Cardiac muscle cell (in vitro differentiated cells and primary cell): ENCODE measurements around the gene TGFA. TPM values are rescaled to one million over a fixed set of nuclear protein-coding genes. Genes with fewer than 3 reads are reported as not detected.

Experiments used
- DNase-seq, 2 donors: peaks; one replicate each; pipeline versions ENCODE4 v3.0.0 to v3.0.0-alpha.2; 2010 to 2017; ENCODE audit warnings: low read depth in 1 of 2, low spot score in 1 of 2
- H3K27ac ChIP-seq: fragments of 200-600 bp; sonication (generic); 2 replicates; pipeline ENCODE4 v1.5.1; 2016
- H3K27me3 ChIP-seq: fragments of 200-600 bp; sonication (generic); 2 replicates; pipeline ENCODE4 v1.6.0; 2016; ENCODE audit warnings: control low read depth
- H3K36me3 ChIP-seq: fragments of 200-600 bp; sonication (generic); 2 replicates; pipeline ENCODE4 v1.5.1; 2016; ENCODE audit warnings: control low read depth
- H3K4me1 ChIP-seq: fragments of 200-600 bp; sonication (generic); 2 replicates; pipeline ENCODE4 v1.8.1; 2017; ENCODE audit warnings: low read depth, mild to moderate bottlenecking, mixed run types
- H3K4me3 ChIP-seq: fragments of 200-600 bp; sonication (generic); 2 replicates; pipeline ENCODE4 v1.5.1; 2016; ENCODE audit warnings: mild to moderate bottlenecking
- H3K9me3 ChIP-seq: fragments of 200-600 bp; sonication (generic); 2 replicates; pipeline ENCODE4 v1.5.1; 2017; ENCODE audit warnings: low read depth, mild to moderate bottlenecking, control low read depth
- polyA plus RNA-seq: library from polyadenylated mRNA; unstranded; fragments of >200 nt; fragmentation: Nextera tagmentation; extraction: Ambion mirVana; gene quantifications from 2 replicates; pipeline ENCODE4 v1.2.1, GENCODE V29; 2016
- total RNA-seq: library from RNA; depleted of rRNA; stranded (reverse); fragments of >200 nt; gene quantifications from 2 replicates; pipeline ENCODE4 v1.2.3, GENCODE V29; 2016
- TF ChIP-seq, protein P1 (sequence below): IDR thresholded peaks from 2 replicates; pipeline ENCODE4 v1.5.1; 2012; ENCODE audit warnings: low read depth, mild to moderate bottlenecking, low read length

TGFA gene
- total and polyA plus RNA-seq, 2 experiments from 2014 or later = 4.6 TPM; not detected in 1

DNA sequence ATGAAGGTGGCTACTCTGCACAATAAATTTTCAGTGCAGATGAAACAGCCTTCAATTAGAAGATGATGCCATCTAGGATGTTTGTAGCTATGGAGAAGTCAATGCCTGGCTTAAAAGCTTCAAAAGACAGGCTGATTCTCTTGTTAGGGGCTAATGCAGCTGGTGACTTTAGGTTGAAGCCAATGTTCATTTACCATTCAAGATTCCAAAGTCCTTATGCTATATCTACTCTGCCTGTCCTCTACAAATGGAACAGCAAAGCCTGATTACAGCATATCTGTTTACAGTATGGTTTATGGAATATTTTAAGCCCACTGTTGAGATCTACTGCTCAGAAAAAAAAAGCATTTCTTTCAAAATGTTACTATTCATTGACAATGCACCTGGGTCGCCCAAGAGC lies 15.8 kb downstream of the TGFA start:
- H3K27me3 ChIP-seq = no peaks in the 10 kb centered on the region
- peaks cover 15% of the 10 kb centered on the region for H3K4me1 ChIP-seq
- no peaks in the 10 kb centered on the region for H3K9me3 ChIP-seq
- TF ChIP-seq, protein P1, sequence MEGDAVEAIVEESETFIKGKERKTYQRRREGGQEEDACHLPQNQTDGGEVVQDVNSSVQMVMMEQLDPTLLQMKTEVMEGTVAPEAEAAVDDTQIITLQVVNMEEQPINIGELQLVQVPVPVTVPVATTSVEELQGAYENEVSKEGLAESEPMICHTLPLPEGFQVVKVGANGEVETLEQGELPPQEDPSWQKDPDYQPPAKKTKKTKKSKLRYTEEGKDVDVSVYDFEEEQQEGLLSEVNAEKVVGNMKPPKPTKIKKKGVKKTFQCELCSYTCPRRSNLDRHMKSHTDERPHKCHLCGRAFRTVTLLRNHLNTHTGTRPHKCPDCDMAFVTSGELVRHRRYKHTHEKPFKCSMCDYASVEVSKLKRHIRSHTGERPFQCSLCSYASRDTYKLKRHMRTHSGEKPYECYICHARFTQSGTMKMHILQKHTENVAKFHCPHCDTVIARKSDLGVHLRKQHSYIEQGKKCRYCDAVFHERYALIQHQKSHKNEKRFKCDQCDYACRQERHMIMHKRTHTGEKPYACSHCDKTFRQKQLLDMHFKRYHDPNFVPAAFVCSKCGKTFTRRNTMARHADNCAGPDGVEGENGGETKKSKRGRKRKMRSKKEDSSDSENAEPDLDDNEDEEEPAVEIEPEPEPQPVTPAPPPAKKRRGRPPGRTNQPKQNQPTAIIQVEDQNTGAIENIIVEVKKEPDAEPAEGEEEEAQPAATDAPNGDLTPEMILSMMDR = no peak
- DNase-seq = no peak
- H3K27ac ChIP-seq = no peak overlapping the region
- no peak overlapping the region for H3K4me3 ChIP-seq
- no peaks in the 10 kb centered on the region for H3K36me3 ChIP-seq

DNA sequence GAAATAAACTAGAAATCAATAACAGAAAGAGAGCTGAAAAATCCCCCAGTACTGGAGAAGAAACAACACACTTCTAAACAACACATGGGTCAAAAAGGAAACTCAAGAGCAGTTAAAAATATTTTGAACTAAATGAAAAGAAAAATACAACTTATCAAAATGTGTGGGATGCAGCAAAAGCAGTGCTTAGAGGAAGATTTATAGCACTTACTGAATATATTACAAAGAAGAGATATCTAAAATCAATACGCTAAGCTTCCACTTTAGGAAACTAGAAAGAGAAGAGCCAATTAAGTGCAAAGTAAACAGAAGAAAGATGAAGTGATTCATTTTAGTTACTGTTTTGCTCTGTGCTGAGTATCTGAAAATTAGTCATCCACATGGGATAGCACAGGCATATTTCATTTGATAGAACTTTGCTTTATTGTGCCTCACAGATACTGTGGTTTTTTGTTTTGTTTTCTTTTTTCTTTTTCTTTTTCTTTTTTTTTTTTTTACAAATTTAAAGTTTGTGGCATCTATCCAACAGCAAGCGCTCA lies 17.0 kb downstream of the TGFA start:
- H3K27ac ChIP-seq = no peak overlapping the region
- peaks cover 15% of the 10 kb centered on the region for H3K4me1 ChIP-seq
- H3K4me3 ChIP-seq = no peak overlapping the region
- no peaks in the 10 kb centered on the region for H3K9me3 ChIP-seq
- no peak for DNase-seq
- TF ChIP-seq, protein P1 = no peak
- H3K36me3 ChIP-seq = no peaks in the 10 kb centered on the region
- H3K27me3 ChIP-seq = no peaks in the 10 kb centered on the region

DNA sequence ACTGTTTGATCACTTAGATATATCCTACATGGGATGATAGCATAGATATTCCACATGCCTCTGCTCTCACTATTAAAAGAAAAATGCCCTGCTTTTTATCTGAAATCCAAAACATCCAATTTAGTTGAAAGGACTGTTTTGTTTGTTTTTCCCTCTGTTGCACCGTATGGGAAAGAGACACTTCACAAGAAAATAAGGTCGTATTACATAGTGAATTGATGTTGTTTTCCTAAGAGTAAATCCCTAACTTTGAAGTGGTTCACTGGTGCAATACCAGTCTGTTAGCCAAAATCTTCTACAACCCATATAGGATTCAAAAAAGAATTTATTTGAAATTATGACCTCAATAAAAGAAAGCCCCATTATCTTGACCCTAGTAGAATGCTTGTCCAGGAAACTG lies 18.1 kb downstream of the TGFA start:
- TF ChIP-seq, protein P1 = no peak
- no peaks in the 10 kb centered on the region for H3K36me3 ChIP-seq
- no peaks in the 10 kb centered on the region for H3K27me3 ChIP-seq
- no peak overlapping the region for H3K27ac ChIP-seq
- H3K4me1 ChIP-seq = peaks cover 15% of the 10 kb centered on the region
- no peak for DNase-seq
- H3K4me3 ChIP-seq = no peak overlapping the region
- H3K9me3 ChIP-seq = no peaks in the 10 kb centered on the region

DNA sequence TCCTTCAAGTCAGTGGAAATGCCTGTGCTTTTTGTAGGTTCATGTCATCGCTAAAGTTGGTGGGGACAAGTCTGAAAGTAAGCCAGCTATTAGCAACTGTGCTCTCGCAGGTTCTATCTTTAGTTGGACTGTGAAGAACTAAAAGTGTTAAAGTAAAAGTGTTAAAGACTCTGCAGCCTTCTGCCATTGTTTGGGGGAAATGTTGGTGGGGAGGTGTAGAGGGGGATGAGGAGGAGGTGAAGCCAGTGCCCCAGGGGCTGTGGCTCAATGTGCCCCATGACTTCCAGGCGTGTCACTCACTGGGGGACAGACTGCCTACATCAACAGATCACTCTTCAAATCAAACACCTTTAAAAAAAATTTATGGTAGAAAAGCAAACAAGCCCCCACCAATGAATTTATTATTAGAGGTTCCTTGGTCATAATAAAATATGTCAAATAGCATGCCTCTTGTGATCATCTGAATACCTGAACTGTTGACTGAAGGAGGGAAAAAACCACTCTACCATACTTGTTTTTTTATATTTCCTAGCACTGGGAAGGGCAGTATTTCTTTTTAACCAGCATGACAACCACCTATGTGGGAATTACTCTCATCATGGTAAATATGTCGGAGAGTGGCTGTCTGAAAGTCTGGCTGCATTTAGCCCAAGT lies 19.3 kb downstream of the TGFA start:
- TF ChIP-seq, protein P1 = no peak
- H3K27me3 ChIP-seq = no peaks in the 10 kb centered on the region
- H3K9me3 ChIP-seq = no peaks in the 10 kb centered on the region
- H3K4me1 ChIP-seq = peaks cover 15% of the 10 kb centered on the region
- H3K4me3 ChIP-seq = no peak overlapping the region
- DNase-seq = no peak
- no peaks in the 10 kb centered on the region for H3K36me3 ChIP-seq
- H3K27ac ChIP-seq = peak overlapping the region; percentile 62

DNA sequence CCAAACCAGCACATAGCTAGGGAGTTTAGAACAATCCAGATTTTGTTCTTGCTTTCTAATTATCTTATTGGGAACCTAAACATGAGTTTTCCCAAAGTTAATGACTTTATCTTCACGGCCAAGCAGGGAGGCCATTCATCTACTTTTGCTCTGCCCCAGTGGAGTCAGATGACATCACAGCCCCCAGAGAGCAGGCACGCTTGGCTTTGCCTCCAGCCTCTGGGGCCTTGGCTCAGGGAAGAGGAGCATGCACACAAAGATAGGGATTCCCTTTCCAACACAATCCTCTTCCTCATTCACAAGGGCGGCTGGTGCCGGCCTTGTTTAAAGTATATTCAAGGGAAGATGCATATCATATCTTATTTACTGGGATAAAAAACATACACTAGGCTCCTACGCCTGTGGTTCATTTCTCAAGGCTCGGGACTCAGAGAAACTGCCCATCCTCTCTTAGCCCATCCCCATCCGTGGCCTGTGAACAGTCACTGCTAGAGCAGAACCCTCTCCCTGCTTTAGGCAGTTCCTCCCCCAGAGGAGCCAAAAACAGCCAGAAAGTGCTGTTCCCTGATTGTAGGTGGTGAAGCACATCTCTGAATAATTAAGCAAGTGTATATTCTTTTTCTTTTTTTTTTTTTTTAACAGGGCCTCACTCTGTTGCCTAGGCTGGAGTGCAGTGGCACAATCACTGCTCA lies 21.2 kb downstream of the TGFA start:
- Histone ChIP-seq H3K27ac (no peak overlapping the region), H3K4me3 (no peak overlapping the region), H3K9me3 (no peaks in the 10 kb centered on the region), H3K27me3 (no peaks in the 10 kb centered on the region), H3K4me1 (peaks cover 15% of the 10 kb centered on the region), H3K36me3 (no peaks in the 10 kb centered on the region)
- no peak for DNase-seq
- TF ChIP-seq, protein P1 = no peak
